ENCODE results near the gene AQR.

DNA sequence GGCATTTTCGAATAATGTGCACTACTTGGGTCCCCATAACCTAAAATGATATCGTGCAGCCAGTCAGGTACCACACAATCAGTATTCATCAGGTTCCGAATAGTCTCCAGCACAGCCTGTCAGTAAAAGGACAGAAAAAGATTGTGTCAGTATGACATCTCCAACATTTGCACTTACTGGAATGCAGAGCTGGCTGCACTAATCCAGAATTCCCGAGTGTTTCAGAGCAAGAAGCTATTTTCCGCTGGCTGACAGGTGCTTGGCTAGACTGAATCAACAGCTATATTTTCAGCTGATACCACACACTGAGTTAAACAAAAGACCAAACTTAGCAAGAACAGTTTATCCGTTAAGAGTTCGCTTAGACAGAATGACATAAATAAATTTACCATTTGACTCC lies 68.8 kb downstream of the AQR start:
- TF ChIP-seq, protein P1, sequence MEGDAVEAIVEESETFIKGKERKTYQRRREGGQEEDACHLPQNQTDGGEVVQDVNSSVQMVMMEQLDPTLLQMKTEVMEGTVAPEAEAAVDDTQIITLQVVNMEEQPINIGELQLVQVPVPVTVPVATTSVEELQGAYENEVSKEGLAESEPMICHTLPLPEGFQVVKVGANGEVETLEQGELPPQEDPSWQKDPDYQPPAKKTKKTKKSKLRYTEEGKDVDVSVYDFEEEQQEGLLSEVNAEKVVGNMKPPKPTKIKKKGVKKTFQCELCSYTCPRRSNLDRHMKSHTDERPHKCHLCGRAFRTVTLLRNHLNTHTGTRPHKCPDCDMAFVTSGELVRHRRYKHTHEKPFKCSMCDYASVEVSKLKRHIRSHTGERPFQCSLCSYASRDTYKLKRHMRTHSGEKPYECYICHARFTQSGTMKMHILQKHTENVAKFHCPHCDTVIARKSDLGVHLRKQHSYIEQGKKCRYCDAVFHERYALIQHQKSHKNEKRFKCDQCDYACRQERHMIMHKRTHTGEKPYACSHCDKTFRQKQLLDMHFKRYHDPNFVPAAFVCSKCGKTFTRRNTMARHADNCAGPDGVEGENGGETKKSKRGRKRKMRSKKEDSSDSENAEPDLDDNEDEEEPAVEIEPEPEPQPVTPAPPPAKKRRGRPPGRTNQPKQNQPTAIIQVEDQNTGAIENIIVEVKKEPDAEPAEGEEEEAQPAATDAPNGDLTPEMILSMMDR (IDR thresholded peaks at IDR 0.05), result no peak
- no peak for TF ChIP-seq EP300 (IDR thresholded peaks at IDR 0.05)
- no peak for TF ChIP-seq POLR2A (IDR thresholded peaks at IDR 0.05)

All from ovary (tissue), 3 donors.